Sigmoid colon (tissue), 4 donors: ENCODE data around the gene PRKD1.

Source experiments
- CTCF ChIP-seq, 4 experiments: fragments of 450-650 bp in 3 of 4; fragments of 200-600 bp in 1 of 4; IDR thresholded peaks; one replicate each; pipeline ENCODE4 v1.5.1; 2016 to 2019; ENCODE audit warnings: antibody characterized with exemption in 4 of 4, mild to moderate bottlenecking in 3 of 4, moderate library complexity in 2 of 4
- POLR2A ChIP-seq, 2 donors: fragments of 450-650 bp; IDR thresholded peaks; one replicate each; pipeline ENCODE4 v1.6.1; 2016; ENCODE audit warnings: antibody characterized with exemption in 2 of 2, mild to moderate bottlenecking in 2 of 2, moderate library complexity in 2 of 2
- POLR2AphosphoS5 ChIP-seq, 4 donors: sonication (generic); formaldehyde crosslinking; IDR thresholded peaks; one replicate each; pipeline ENCODE4 v1.6.1; 2017; ENCODE audit warnings: antibody characterized with exemption in 4 of 4

DNA sequence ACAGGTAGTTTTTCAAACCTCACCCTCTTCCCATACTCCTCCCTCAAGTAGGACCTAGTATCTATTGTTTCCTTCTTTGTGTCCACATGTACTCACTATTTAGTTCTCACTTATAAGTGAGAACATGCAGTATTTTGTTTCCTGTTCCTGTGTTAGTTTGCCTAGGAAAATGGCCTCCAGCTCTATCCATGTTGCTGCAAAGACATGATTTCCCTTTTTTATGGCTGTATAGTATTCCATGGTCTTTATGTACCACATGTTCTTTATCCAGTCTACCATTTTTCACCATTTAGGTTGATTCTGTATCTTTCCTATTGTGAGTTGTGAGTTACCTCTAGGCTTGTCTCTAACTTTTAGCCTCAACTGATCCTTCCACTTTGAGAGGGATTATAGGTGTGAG, 310.7 kb downstream of the PRKD1 start:
- TF ChIP-seq POLR2A (IDR thresholded peaks at IDR 0.05) (no peak), CTCF (IDR thresholded peaks at IDR 0.05) (no peak), POLR2AphosphoS5 (IDR thresholded peaks at IDR 0.05) (no peak)
